ENCODE data around the gene SCAMP5. TPM values are rescaled to one million over a fixed set of nuclear protein-coding genes. Genes with fewer than 3 reads are reported as not detected.
A peak's percentile ranks its signal among the peaks of the same experiment; 100 is the strongest.

SCAMP5 gene
- total and polyA plus RNA-seq, 2 of the 13 experiments (the other 11 are each of a cell fraction or from before 2014, with no cell fraction given) = 34.3 to 49.0 TPM

GRCh38 chr15:75061272-75061671, 65.9 kb downstream of the SCAMP5 start:
- no peak for ATAC-seq
- H3K79me2 ChIP-seq (ENCODE audit: insufficient read depth, low read length) = no peaks in the 10 kb centered on the region
- no peak overlapping the region for H3K4me3 ChIP-seq (replicated peaks in 1 of 3; ENCODE audit: insufficient read depth in 1 of 3, low read depth in 2 of 3, low read length in 3 of 3)
- no peak overlapping the region for H3K4me2 ChIP-seq (ENCODE audit: low read depth, low read length)
- ChIA-PET CTCF (ENCODE audit: low intra/inter-chr PET ratio, low total read pairs) (no interaction called here), POLR2A (no interaction called here)
- H3K27ac ChIP-seq (ENCODE audit: extremely low read length, insufficient read depth, low read length) = no peak overlapping the region
- intact Hi-C loops (cut with micrococcal nuclease; ENCODE audit: unreplicated experiment) = no loop called here
- in situ Hi-C loops (cut with HindIII; ENCODE audit: extremely low pct_ligation_motif_present, low pct_unique_long_range_greater_than_20kb) = no loop called here
- H3K36me3 ChIP-seq (replicated peaks in 1 of 2; ENCODE audit: control insufficient read depth in 1 of 2, insufficient read depth in 2 of 2, low read length in 2 of 2) = no peaks in the 10 kb centered on the region
- no peak overlapping the region for H3K9ac ChIP-seq (ENCODE audit: insufficient read depth, low read depth, low read length)
- DNase-seq (ENCODE audit: low spot score) = no peak
- BruUV-seq (replicated peaks) = no TSS peak
- H3K9me3 ChIP-seq (ENCODE audit: low read length) = no peaks in the 10 kb centered on the region
- FAIRE-seq = no peak
- no peaks in the 10 kb centered on the region for H4K20me1 ChIP-seq (ENCODE audit: insufficient read depth, low read length)
- no peak for TF ChIP-seq ZNF331 (CRISPR knock-in tag; IDR thresholded peaks at IDR 0.05)
- no peak for TF ChIP-seq HOXA7 (CRISPR knock-in tag; IDR thresholded peaks at IDR 0.05)
- TF ChIP-seq HNRNPLL (IDR thresholded peaks at IDR 0.05; ENCODE audit: low read depth, low read length, poor library complexity, severe bottlenecking) = no peak
- TF ChIP-seq BRD4 (CRISPR knock-in tag; IDR thresholded peaks at IDR 0.05) = no peak
- H2AFZ ChIP-seq (ENCODE audit: low read length) = no peak overlapping the region
- H3K4me1 ChIP-seq (ENCODE audit: insufficient read depth, low read length) = peaks cover 75% of the 10 kb centered on the region
- H3K27me3 ChIP-seq (ENCODE audit: control insufficient read depth in 1 of 2, insufficient read depth in 2 of 2, low read length in 2 of 2) = no peaks in the 10 kb centered on the region

GRCh38 chr15:75062706-75063105, 67.3 kb downstream of the SCAMP5 start:
- FAIRE-seq (no peak), ATAC-seq (no peak), DNase-seq (ENCODE audit: low spot score) (no peak)
- intact Hi-C loops (cut with micrococcal nuclease; ENCODE audit: unreplicated experiment) = no loop called here
- WGBS (ENCODE audit: low lambda C conversion rate) = 50% methylated on average over 2 of the region's 3 CpGs
- Histone ChIP-seq H3K4me2 (ENCODE audit: low read depth, low read length) (no peak overlapping the region), H3K27ac (ENCODE audit: extremely low read length, insufficient read depth, low read length) (no peak overlapping the region), H3K9me3 (ENCODE audit: low read length) (no peaks in the 10 kb centered on the region), H2AFZ (ENCODE audit: low read length) (no peak overlapping the region), H3K9ac (ENCODE audit: insufficient read depth, low read depth, low read length) (no peak overlapping the region), H3K27me3 (ENCODE audit: control insufficient read depth in 1 of 2, insufficient read depth in 2 of 2, low read length in 2 of 2) (no peaks in the 10 kb centered on the region), H4K20me1 (ENCODE audit: insufficient read depth, low read length) (no peaks in the 10 kb centered on the region), H3K4me1 (ENCODE audit: insufficient read depth, low read length) (peaks cover 75% of the 10 kb centered on the region), H3K79me2 (ENCODE audit: insufficient read depth, low read length) (no peaks in the 10 kb centered on the region), H3K4me3 (replicated peaks in 1 of 3; ENCODE audit: insufficient read depth in 1 of 3, low read depth in 2 of 3, low read length in 3 of 3) (no peak overlapping the region), H3K36me3 (replicated peaks in 1 of 2; ENCODE audit: control insufficient read depth in 1 of 2, insufficient read depth in 2 of 2, low read length in 2 of 2) (no peaks in the 10 kb centered on the region)
- BruUV-seq (replicated peaks) = no TSS peak
- ChIA-PET POLR2A (no interaction called here), CTCF (ENCODE audit: low intra/inter-chr PET ratio, low total read pairs) (no interaction called here)
- in situ Hi-C loops (cut with HindIII; ENCODE audit: extremely low pct_ligation_motif_present, low pct_unique_long_range_greater_than_20kb) = no loop called here
- TF ChIP-seq ZNF687 (CRISPR knock-in tag; IDR thresholded peaks at IDR 0.05) (0 out of 2 replicates have a peak, but pooled peaks have one; percentile 9), ELF3 (CRISPR knock-in tag; IDR thresholded peaks at IDR 0.05) (no peak)

Data from HepG2 (cell line).